HL-60 (cell line): Measurements from ENCODE around the gene UTS2B.

Experiments
- GABPA ChIP-seq: IDR thresholded peaks from 2 replicates; pipeline ENCODE4 v1.6.1; 2012; ENCODE audit warnings: low read depth
- POLR2AphosphoS5 ChIP-seq: IDR thresholded peaks from 2 replicates; pipeline ENCODE4 v1.6.1; 2012; ENCODE audit warnings: low read depth
- SPI1 ChIP-seq: IDR thresholded peaks from 2 replicates; pipeline ENCODE4 v1.6.1; 2012; ENCODE audit warnings: low read depth, mild to moderate bottlenecking, borderline replicate concordance
- TF ChIP-seq, protein P1 (sequence below): IDR thresholded peaks from one replicate; pipeline ENCODE4 v1.5.1; 2011; ENCODE audit warnings: low read length, control low read depth, inconsistent platforms; ENCODE audit not compliant: insufficient read depth
- TF ChIP-seq, protein P2 (sequence below): IDR thresholded peaks from 2 replicates; pipeline ENCODE4 v1.6.1; 2012; ENCODE audit warnings: low read depth; ENCODE audit not compliant: insufficient replicate concordance

DNA sequence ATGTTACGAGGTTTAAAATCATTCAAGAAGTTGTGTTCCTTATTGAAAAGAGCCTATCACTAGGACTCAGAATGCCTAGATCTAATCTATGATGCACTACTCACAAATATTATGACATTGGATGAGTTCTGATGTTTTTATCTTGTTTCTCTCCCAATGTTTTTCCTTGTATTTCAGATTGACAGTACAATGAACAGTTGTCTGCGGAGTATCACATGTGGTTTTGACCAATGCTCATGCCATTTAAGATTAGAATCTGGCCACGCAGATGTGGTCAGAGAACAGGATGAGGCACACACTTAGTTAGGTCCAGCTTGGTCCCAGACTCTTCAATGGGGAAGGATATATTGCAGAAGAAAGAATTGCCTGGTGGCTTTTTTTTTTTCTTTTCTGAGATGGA, 26.7 kb downstream of the UTS2B start:
- no peak for TF ChIP-seq POLR2AphosphoS5
- TF ChIP-seq, protein P1, sequence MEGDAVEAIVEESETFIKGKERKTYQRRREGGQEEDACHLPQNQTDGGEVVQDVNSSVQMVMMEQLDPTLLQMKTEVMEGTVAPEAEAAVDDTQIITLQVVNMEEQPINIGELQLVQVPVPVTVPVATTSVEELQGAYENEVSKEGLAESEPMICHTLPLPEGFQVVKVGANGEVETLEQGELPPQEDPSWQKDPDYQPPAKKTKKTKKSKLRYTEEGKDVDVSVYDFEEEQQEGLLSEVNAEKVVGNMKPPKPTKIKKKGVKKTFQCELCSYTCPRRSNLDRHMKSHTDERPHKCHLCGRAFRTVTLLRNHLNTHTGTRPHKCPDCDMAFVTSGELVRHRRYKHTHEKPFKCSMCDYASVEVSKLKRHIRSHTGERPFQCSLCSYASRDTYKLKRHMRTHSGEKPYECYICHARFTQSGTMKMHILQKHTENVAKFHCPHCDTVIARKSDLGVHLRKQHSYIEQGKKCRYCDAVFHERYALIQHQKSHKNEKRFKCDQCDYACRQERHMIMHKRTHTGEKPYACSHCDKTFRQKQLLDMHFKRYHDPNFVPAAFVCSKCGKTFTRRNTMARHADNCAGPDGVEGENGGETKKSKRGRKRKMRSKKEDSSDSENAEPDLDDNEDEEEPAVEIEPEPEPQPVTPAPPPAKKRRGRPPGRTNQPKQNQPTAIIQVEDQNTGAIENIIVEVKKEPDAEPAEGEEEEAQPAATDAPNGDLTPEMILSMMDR = no peak
- TF ChIP-seq GABPA = no peak
- TF ChIP-seq, protein P2, sequence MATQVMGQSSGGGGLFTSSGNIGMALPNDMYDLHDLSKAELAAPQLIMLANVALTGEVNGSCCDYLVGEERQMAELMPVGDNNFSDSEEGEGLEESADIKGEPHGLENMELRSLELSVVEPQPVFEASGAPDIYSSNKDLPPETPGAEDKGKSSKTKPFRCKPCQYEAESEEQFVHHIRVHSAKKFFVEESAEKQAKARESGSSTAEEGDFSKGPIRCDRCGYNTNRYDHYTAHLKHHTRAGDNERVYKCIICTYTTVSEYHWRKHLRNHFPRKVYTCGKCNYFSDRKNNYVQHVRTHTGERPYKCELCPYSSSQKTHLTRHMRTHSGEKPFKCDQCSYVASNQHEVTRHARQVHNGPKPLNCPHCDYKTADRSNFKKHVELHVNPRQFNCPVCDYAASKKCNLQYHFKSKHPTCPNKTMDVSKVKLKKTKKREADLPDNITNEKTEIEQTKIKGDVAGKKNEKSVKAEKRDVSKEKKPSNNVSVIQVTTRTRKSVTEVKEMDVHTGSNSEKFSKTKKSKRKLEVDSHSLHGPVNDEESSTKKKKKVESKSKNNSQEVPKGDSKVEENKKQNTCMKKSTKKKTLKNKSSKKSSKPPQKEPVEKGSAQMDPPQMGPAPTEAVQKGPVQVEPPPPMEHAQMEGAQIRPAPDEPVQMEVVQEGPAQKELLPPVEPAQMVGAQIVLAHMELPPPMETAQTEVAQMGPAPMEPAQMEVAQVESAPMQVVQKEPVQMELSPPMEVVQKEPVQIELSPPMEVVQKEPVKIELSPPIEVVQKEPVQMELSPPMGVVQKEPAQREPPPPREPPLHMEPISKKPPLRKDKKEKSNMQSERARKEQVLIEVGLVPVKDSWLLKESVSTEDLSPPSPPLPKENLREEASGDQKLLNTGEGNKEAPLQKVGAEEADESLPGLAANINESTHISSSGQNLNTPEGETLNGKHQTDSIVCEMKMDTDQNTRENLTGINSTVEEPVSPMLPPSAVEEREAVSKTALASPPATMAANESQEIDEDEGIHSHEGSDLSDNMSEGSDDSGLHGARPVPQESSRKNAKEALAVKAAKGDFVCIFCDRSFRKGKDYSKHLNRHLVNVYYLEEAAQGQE = no peak
- TF ChIP-seq SPI1 = no peak
